GM19193 (cell line): ENCODE results near the gene RHBDL1.

ENCODE experiments used
- POLR2A ChIP-seq: IDR thresholded peaks from 4 replicates; pipeline ENCODE4 v1.6.1; 2011; ENCODE audit not compliant: insufficient read depth, insufficient read length; ENCODE audit errors: extremely low read depth

Gene RHBDL1

DNA sequence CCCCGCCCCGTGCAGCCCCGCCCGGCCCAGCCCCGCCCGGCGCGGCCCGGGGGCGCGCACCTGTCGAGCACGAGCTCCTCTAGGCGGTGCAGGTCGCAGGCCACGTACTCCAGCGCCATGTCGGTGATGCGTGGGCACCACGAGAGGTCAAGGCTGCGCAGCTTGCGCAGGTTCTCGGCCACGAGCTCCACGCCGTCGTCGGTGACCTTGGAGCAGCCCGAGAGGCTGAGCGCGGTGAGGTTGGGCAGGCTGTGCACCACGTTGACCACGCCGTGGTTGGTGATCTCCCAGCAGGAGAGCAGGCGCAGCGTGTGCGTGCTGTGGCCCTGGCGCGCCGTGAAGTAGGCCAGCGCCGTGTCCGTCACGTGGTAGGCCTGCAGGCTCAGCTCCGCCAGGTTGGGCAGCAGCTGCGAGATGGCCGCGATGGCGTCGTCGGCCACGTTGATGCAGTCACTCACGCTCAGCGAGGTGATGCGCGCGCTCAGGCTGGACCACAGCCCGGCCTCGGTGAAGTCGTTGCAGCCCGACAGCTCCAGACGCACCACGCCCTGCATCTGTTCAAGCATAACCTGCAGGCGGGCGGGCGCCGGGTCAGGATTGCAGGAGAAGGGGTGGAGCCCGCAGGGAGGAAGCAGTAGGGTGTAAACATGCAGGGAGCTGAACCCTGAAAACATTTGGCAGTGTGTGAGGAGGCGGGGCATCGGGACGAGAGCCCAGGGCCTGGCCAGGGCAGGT lies 20.1 kb downstream of the RHBDL1 start:
- TF ChIP-seq POLR2A, result peak; percentile 33

DNA sequence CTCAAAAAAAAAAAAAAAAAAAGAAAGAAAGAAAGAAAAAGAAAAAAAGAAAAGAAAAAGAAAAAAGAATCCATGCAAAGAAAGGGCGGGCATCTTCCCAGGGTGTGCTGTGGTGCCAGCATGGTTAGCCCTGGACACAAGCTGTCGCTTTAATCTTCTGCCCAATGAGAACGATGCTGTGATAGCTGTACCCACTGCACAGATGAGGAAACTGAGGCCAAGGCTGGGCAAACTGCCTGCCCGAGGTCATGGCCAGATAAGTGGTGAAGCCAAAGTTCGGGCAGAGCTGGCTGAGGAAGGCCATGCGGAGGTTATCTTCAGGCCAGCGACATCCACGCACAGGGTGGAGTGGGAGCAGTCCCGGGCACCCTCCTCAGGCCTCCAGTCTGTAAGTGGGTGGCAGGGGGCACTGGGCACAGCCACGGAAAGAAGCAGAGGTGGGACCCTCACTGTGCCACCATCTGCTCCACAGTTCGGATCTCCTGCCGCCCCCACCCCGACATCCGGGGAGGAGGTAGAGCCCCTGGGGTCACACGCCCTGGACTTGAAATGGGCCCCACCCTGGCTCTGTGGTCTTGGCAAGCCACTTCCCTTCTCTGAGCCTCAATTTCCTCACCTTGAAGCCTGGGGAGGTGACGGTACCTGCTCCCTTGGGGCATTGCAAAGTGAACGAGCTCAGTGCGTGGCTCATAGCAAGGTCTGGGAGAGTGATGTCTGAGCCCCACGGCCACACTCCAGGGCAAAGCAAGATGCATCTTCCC lies 23.6 kb downstream of the RHBDL1 start:
- TF ChIP-seq POLR2A, result no peak

DNA sequence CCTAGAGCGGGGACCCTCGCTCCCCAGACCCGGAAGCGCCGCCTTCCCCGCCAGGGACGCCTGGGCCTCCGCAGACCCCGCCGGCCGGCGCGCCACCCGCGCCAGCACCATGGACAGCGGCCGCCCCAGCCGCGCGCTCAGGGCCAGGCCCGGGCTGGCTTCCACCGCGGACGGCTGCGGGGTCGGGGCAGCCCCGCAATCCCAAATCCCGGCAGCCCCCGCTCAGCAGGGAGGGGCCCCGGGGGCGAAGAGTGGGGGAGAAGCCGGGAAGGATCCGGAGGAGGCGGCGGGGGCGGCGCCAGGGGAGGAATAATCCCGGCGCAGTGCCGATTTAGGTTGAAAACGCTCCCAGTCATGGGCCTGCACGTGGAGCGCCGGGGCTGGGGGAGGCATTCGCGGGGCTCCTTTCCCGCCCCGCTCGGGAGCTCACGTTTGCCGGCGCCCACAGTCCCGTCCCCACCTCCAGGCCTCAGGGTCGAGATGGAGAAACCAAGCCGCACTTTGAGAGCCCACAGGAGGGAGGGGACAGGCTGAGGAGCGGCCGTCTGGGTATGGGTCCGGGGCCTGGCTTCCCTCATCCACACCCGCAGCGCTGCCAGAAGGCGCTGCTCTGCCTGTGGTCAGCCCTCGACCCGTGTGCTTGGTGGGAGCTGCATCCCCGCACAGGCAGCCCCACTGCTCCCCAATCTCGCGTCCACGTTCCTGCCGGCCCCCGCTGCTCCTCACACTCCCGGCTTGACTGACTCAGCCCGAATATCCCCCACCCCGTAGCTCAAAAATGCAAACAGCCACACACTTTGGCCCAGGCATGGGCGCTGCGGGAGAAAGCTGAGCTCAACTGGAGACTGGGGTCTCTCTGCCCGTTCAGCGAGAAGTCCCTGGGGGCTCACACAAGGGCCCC lies 25.5 kb downstream of the RHBDL1 start:
- TF ChIP-seq POLR2A, result no peak

DNA sequence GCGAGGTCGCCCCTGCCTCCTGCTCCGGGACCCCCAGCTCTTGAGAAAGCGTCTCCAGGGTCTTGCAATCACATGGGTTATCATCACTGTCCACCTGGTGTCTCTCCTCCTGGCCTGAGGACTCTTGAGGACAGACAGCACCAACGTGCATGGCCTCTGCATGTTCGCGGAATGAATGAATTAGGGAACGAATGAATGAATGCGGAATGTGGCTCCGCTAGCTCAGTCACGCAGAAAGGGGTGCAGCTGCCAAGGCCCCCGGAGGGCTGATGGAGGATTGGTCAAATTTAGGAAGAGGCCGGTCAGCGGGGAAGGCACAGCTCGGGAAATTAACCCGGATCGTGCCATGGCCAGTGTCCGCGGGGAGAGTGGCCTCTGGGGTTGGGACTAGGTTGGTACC lies 26.9 kb downstream of the RHBDL1 start:
- TF ChIP-seq POLR2A, result no peak

DNA sequence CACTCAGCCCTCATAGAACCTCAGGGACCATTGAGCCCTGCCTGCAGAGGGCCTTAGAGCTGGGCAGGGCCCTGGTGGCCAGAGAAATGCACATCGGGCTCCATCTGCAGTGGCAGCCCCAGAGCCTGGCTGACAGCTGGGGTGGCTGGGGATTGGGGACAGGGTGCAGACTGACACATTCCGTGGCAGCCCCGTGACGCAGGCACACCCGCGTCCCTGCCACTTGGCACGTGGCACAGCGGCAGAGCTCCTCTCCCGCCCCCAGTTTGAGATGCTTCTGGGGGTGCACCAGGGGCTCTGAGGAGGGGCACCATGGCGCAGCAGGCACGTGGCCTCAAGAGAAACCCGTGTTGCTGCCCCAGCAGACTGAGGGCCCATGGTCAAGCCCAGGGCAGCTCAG lies 27.9 kb downstream of the RHBDL1 start:
- no peak for TF ChIP-seq POLR2A

DNA sequence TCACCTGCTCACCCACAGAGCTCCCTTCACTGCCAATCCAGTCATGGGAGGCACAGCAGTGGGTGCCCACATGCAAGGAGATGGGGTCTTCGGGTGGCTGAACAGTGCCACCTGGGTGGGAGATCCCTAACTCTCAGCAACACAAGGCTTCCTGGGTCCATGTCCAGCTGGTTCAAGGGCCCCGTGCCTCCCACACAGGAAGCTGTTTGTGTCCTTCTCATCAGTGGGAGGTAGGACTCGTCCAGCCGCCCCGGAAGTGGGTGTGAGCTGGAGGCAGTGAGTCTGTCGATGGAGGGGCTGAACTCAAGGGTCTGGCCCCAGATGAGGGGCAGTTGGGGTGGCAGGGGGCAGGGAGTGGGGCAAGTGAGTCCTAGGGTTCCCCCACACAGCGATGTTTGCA lies 28.6 kb downstream of the RHBDL1 start:
- no peak for TF ChIP-seq POLR2A

DNA sequence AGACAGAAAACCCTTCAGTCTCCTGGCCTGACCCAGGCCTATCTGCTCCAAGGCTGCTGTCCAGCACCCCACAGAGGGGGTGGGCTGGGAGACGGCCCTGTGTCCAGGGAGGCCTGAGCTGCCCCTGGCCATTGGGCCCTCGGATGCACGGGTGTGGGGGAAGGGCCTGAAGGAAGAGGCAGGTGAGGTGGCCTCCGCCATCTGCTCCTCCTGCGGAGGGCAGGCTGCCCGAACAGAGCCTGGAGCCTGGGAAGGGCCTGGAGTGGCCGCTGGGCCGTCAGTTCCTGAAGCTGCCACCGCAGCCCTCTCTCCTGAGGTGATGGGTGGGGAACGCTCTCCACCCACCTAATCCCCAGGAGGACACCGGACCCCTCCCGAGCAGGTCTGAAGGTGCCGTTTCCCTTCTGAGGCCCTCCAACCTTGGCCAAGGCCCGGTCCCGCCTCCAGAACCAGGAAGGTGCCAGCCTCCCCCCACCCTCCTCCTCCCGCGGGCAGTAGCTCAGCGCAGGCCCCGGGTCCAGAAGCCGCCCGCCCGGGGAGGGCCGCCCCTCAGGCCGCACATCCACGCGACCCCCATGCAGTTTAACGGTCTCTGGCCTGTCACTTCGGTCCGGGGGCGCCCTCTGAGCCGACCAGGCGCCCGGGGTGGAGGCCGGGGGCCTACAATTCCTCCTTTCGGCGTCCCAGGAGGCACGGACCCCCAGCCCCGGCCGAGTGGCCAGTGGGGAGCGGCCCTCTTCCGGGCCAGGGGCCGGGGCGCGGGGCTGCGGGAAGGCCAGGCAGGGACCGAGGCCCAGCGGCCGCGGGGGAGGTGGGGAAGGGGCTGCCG lies 29.3 kb downstream of the RHBDL1 start:
- TF ChIP-seq POLR2A, result no peak

DNA sequence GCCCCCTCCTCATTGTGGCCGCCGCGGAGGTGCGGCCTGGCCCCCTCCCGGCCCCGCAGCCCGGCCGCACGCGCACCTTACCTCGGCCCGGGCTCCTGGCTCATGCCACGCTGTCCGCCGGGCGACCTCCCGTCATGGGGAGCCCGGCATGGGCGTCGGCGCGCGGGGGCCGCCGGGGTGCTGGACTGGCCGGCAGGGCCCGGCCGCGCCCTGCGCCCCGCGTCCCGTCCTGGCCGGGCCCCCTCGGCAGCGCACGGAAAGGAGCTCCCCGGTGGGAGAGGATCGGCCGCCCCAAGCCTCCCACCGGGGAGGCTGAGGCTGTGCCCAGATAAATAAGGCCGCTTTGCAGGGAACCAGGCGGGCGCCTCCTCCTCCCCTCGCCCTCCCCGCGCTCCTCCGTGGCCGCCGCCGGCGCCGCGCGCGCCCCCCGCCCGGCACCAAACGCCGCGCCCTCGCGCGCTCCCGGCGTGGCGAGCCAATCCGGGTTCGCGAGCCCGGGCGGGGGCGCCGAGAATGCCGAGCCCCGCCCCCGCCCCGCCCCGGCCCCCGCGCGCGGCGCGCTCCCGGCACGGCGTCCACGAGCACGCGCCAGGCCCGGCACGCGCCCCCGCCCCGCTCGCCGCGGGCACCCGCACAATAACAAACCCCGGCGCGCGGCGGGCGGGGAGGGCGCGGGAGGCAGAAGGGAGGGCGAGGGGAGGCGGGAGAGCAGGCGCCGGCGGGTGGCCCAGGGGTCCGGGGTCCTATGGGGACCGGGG lies 30.1 kb downstream of the RHBDL1 start, which contains the start of gene FBXL16:
Gene FBXL16, minus strand, starts transcription at position 371 of the 758 bp plus-strand sequence. CDS start 8,396 bp downstream, outside the sequence.
- no peak for TF ChIP-seq POLR2A

DNA sequence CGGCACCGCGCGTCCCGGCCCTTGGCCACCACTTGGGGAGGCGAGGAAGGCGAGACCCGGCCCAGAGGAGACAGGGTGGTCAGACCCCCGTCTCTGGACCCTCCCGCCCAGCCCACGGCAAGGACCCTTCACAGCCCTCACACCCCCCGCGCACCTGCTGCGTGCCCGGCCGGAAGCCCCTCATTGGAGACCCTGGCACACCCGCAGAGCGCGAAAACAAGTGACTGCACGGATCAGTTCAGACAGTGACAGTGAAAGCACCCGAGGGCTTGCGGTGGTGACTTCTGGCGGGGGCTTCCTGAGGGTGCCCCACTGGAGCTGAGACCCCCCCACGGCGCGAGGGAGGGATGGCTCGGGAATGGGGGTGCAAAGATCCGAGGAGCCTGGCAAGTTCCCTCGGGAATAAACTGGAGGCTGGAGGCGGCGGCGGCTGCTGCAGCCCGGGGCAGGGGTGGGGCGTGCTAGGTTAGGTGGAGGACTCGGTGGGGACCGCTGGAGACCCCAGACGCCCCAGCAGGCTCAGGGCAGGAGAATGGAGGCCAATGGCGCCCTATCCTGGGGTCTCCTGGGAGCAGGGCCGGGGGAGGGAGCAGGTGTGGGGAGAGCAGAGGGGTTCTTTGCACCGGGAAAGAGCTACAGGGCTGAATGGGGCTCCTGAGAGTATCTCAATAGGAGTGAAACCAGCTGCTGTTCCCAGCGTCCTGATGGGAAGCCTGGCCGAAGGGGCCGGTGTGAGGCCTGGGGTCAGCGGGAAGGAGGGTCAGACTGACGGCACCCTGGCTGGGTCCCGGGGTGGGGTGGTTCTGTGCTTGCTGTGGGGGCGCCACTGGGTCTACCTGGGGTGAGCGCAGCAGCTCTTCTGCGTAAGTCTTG lies 31.0 kb downstream of the RHBDL1 start:
- TF ChIP-seq POLR2A, result no peak

DNA sequence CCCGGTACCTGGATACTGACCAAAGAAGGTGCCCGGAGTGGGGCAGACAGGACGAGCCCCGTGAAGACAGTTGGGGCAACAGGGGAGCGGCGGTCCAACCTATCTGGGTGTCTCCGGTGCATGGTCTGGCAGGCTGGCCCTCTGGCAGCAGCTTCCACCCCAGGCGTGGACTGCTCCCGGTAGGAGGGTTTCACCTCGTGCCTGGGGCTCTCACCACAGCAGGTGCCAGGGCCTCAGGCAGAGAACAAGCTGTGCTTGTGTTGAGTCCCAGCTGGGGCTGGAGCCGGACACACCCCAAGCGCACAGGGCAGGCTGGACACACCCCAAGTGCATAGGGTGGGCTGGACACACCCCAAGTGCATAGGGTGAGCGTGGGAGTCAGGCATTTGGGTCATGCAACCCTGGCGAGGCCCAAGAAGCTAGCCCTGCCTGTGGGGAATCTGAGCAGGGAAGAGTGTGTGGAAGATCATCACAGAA lies 31.6 kb downstream of the RHBDL1 start:
- TF ChIP-seq POLR2A, result no peak

DNA sequence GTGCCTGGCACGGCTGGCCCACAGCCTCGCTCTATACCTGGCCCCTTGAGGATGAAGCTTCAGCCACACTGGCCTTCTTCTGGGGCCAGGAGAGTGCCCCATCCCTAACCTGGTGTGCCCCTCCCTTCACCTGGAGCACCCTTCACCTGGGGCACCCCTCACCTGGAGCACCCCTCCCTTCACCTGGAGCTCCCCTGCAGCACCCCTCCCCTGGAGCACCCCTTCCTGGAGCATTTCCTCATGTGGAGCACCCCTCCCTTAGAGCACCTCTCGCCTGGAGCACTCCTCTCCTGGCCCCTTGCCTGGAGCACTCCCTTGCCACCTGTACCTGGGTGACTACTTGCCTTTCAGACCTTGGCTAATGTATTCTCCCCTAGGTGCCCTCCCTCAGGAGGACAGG lies 32.5 kb downstream of the RHBDL1 start:
- no peak for TF ChIP-seq POLR2A

DNA sequence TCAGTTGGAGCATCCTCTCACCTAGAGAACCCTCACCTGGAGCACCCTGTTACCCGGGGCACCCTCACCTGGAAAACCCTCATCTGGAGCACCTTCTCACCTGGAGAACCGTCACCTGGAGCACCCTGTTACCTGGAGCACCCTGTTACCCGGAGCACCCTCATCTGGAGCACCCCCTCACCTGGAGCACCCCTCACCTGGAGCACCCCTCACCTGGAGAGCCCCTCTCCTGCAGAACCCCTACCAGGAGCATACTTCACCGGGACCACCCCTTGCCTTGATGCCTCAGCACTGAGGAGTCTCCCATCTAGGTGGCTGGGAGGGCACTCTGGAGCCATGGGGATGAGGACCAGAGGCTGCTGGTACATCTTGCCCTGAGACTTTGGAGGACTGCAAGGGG lies 33.5 kb downstream of the RHBDL1 start:
- TF ChIP-seq POLR2A, result no peak

DNA sequence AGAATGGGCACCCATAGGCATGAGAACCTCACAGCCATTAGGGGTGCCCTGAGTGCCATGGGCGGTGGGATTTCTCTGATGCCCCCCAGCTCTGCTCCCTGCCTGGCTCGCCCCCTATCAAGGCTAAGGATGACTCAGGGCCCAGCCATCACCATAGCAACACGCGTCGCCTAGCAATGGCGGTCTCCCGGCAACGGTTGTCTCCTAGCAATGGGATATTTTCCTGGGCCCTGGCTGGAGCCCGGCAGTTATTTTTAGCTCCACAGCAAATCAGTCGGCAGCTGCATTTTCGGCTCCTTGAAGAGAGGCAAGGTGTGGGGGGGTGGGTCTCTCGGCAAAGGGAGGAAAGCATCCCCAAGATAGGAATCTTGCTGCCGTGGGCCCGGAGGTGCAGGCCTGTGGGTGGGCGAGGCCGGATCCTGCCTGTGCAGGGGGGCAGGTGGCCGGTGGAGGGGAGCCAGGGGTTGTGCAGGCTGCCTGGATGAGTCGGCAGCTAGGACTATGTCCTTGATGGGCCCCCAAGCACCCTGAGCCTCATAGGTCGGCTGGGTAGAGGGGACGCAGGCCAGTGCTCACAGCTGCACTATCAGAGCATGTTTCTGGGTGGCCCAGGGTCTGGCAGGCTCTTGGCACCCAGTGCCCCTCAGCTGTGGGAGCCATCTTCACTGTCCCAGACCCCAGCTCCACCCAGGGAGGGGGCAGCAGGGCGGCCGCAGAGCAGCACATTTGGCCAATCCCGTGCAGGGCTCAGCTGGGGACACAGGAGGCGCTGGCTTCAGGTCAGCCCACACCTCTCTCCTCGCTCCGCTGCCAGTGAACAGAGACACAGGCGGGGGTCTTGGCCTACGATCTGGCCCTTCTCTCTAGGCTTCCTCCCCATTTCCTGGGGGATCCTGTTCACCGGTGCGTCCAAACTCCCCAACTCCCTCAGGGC lies 34.4 kb downstream of the RHBDL1 start:
- no peak for TF ChIP-seq POLR2A
